Caki2 (cell line): Measurements from ENCODE around the gene YJEFN3. TPM values are rescaled to one million over a fixed set of nuclear protein-coding genes. Genes with fewer than 3 reads are reported as not detected.

Experiments
- DNase-seq: peaks from one replicate; pipeline ENCODE4 v3.0.0-alpha.2; 2015; ENCODE audit warnings: low read depth
- in situ Hi-C: cut with HindIII; loops from 2 replicates; pipeline ENCODE4 v1.10.0; 2016; ENCODE audit warnings: low sequenced_read_pairs, low pct_unique_long_range_greater_than_20kb, mixed read lengths
- total RNA-seq: library from RNA; depleted of rRNA; stranded (reverse); fragments of >200 nt; shearing (Covaris generic); gene quantifications from 2 replicates; pipeline ENCODE4 v1.2.3, GENCODE V29; 2014; ENCODE audit warnings: low replicate concordance

YJEFN3 gene
- total RNA-seq, 1 experiment from 2014 or later: 2.5 TPM

GRCh38 chr19:19514215-19514657 lies 14.5 kb upstream of the YJEFN3 start:
- in situ Hi-C loops: no loop called here
- DNase-seq: no peak

- in situ Hi-C loops: no loop called here
- no peak for DNase-seq
Measured at GRCh38 chr19:19514881-19515641, 13.7 kb upstream of the YJEFN3 start, which contains the start of gene TSSK6. Gene TSSK6, minus strand, starts transcription at chr19:19515548. Its CDS starts 121 bp downstream, at chr19:19515427.

GRCh38 chr19:19515642-19516519 lies 12.8 kb upstream of the YJEFN3 start, which contains the start of gene NDUFA13:
Gene NDUFA13, plus strand, starts transcription at chr19:19516225. Its CDS starts 14 bp downstream, at chr19:19516239.
- in situ Hi-C loops: no loop called here
- DNase-seq: peak; percentile 88

- in situ Hi-C loops: no loop called here
- no peak for DNase-seq
Measured at GRCh38 chr19:19517235-19517619, 11.5 kb upstream of the YJEFN3 start.

- no peak for DNase-seq
- in situ Hi-C loops: no loop called here
Measured at GRCh38 chr19:19520989-19521388, 7.7 kb upstream of the YJEFN3 start.

- DNase-seq: no peak
- in situ Hi-C loops: no loop called here
Measured at GRCh38 chr19:19523177-19523576, 5.5 kb upstream of the YJEFN3 start.

- in situ Hi-C loops: no loop called here
- no peak for DNase-seq
Measured at GRCh38 chr19:19524053-19524452, 4.7 kb upstream of the YJEFN3 start.

GRCh38 chr19:19525611-19526380 lies 2.9 kb upstream of the YJEFN3 start:
- in situ Hi-C loops: no loop called here

GRCh38 chr19:19526581-19527370 lies 1.9 kb upstream of the YJEFN3 start:
- in situ Hi-C loops: no loop called here
- no peak for DNase-seq

More at GRCh38 chr19:19525611-19526380, 2.9 kb upstream of the YJEFN3 start:
- no peak for DNase-seq

- in situ Hi-C loops: no loop called here
- DNase-seq: no peak
Measured at GRCh38 chr19:19527371-19527656, 1.4 kb upstream of the YJEFN3 start.

GRCh38 chr19:19527674-19528625 lies 761 bp upstream of the YJEFN3 start:
- in situ Hi-C loops: no loop called here
- DNase-seq: no peak

GRCh38 chr19:19529783-19530422 lies 1.2 kb downstream of the YJEFN3 start:
- no peak for DNase-seq
- in situ Hi-C loops: loop anchor here (10.0 kb wide), 1 partner anchor 135 kb away; the partner anchor contains the start of genes ATP13A1 and ZNF101

GRCh38 chr19:19530423-19530804 lies 1.7 kb downstream of the YJEFN3 start:
- in situ Hi-C loops: loop anchor here (10.0 kb wide), 1 partner anchor 134 kb away; the partner anchor contains the start of genes ATP13A1 and ZNF101
- DNase-seq: no peak

- DNase-seq: no peak
- in situ Hi-C loops: loop anchor here (10.0 kb wide), 1 partner anchor 134 kb away; the partner anchor contains the start of genes ATP13A1 and ZNF101
Measured at GRCh38 chr19:19530889-19531288, 2.2 kb downstream of the YJEFN3 start.

GRCh38 chr19:19531951-19532805 lies 3.5 kb downstream of the YJEFN3 start:
- in situ Hi-C loops: loop anchor here (10.0 kb wide), 1 partner anchor 133 kb away; the partner anchor contains the start of genes ATP13A1 and ZNF101
- DNase-seq: peak; percentile 35
